Body of pancreas (tissue), 4 donors: ENCODE measurements around the gene TRIM23.

Experiments
- POLR2A ChIP-seq, 3 donors: fragments of 450-650 bp; IDR thresholded peaks; one replicate each; pipeline ENCODE4 v1.6.1; 2016; ENCODE audit warnings: antibody characterized with exemption in 3 of 3, mild to moderate bottlenecking in 2 of 3
- TF ChIP-seq, protein P1 (sequence below), 7 experiments: fragments of 450-650 bp in 4 of 7; fragments of 200-600 bp in 3 of 7; sonication (generic) in 3 of 7; IDR thresholded peaks; one replicate each; pipeline ENCODE4 v1.5.1; 2016 to 2019; ENCODE audit warnings: antibody characterized with exemption in 7 of 7

GRCh38 chr5:65646938-65647337 lies 22.8 kb upstream of the TRIM23 start:
- TF ChIP-seq, protein P1, sequence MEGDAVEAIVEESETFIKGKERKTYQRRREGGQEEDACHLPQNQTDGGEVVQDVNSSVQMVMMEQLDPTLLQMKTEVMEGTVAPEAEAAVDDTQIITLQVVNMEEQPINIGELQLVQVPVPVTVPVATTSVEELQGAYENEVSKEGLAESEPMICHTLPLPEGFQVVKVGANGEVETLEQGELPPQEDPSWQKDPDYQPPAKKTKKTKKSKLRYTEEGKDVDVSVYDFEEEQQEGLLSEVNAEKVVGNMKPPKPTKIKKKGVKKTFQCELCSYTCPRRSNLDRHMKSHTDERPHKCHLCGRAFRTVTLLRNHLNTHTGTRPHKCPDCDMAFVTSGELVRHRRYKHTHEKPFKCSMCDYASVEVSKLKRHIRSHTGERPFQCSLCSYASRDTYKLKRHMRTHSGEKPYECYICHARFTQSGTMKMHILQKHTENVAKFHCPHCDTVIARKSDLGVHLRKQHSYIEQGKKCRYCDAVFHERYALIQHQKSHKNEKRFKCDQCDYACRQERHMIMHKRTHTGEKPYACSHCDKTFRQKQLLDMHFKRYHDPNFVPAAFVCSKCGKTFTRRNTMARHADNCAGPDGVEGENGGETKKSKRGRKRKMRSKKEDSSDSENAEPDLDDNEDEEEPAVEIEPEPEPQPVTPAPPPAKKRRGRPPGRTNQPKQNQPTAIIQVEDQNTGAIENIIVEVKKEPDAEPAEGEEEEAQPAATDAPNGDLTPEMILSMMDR (IDR thresholded peaks at IDR 0.05) = no peak
- no peak for TF ChIP-seq POLR2A (IDR thresholded peaks at IDR 0.05)
